ENCODE data around the gene GPNMB. TPM values are rescaled to one million over a fixed set of nuclear protein-coding genes. Genes with fewer than 3 reads are reported as not detected.

Gene GPNMB
- total and polyA plus RNA-seq, 2 of the 13 experiments (the other 11 are each of a cell fraction or from before 2014, with no cell fraction given): 1.1 to 1.6 TPM

DNA sequence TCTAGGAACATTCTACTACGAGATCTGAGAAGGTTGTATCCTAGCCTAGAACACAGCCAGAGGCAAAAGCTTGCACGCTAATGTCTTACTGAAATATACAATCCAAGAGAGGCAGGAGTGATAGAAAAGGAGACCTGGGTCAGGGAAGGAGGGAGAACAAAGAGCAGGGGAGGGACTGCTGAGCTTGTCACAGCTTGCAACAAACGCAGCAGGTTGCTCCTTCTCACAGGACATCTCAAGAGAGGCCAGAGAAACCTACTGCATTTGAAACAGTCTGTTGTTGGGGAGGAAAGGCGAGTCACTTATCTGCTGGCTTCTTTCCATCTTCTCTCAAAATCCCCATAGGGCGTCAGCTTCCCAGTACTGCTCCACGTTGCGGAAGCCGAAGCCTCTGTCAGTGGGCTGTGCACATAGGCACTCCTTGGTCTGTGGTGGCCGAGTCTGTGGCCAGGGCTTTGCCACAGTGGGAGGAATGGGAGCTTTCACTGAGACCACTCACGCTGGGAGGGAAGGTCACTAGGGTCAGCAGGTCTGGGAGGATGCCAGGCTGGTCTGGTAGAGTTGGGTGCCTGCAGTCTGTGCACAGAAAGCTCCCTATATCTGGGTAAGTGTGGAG lies 25.8 kb upstream of the GPNMB start:
- Histone ChIP-seq H3K79me2 (ENCODE audit: insufficient read depth, low read length) (no peaks in the 10 kb centered on the region), H4K20me1 (ENCODE audit: insufficient read depth, low read length) (no peaks in the 10 kb centered on the region), H3K9me3 (ENCODE audit: low read length) (no peaks in the 10 kb centered on the region), H3K4me3 (replicated peaks in 1 of 3; ENCODE audit: insufficient read depth in 1 of 3, low read depth in 2 of 3, low read length in 3 of 3) (no peak overlapping the region), H3K36me3 (replicated peaks in 1 of 2; ENCODE audit: control insufficient read depth in 1 of 2, insufficient read depth in 2 of 2, low read length in 2 of 2) (no peaks in the 10 kb centered on the region), H3K27me3 (ENCODE audit: control insufficient read depth in 1 of 2, insufficient read depth in 2 of 2, low read length in 2 of 2) (peaks cover 0 to 4% of the 10 kb centered on the region in 2 experiments; a peak in 2 of 5 replicates), H3K4me1 (ENCODE audit: insufficient read depth, low read length) (peaks cover 10% of the 10 kb centered on the region; the same call in 1 of the 2 replicates), H3K9ac (ENCODE audit: insufficient read depth, low read depth, low read length) (no peak overlapping the region), H2AFZ (ENCODE audit: low read length) (peak overlapping the region; percentile 19), H3K27ac (ENCODE audit: extremely low read length, insufficient read depth, low read length) (no peak overlapping the region), H3K4me2 (ENCODE audit: low read depth, low read length) (no peak overlapping the region)
- 34% methylated on average over 9 of the region's 10 CpGs for WGBS (ENCODE audit: low lambda C conversion rate)
- CTCF ChIA-PET (ENCODE audit: low intra/inter-chr PET ratio, low total read pairs): no interaction called here
- FAIRE-seq (no peak), DNase-seq (ENCODE audit: low spot score) (no peak), ATAC-seq (no peak)
- TF ChIP-seq MAFF (IDR thresholded peaks at IDR 0.05; ENCODE audit: low read depth, low read length): no peak
- no peak for TF ChIP-seq ZNF260 (CRISPR knock-in tag; IDR thresholded peaks at IDR 0.05; ENCODE audit: borderline replicate concordance, low read depth)
- no peak for TF ChIP-seq SATB2 (CRISPR knock-in tag; IDR thresholded peaks at IDR 0.05)
- TF ChIP-seq ZNF17 (CRISPR knock-in tag; IDR thresholded peaks at IDR 0.05): no peak
- TF ChIP-seq, protein P1, sequence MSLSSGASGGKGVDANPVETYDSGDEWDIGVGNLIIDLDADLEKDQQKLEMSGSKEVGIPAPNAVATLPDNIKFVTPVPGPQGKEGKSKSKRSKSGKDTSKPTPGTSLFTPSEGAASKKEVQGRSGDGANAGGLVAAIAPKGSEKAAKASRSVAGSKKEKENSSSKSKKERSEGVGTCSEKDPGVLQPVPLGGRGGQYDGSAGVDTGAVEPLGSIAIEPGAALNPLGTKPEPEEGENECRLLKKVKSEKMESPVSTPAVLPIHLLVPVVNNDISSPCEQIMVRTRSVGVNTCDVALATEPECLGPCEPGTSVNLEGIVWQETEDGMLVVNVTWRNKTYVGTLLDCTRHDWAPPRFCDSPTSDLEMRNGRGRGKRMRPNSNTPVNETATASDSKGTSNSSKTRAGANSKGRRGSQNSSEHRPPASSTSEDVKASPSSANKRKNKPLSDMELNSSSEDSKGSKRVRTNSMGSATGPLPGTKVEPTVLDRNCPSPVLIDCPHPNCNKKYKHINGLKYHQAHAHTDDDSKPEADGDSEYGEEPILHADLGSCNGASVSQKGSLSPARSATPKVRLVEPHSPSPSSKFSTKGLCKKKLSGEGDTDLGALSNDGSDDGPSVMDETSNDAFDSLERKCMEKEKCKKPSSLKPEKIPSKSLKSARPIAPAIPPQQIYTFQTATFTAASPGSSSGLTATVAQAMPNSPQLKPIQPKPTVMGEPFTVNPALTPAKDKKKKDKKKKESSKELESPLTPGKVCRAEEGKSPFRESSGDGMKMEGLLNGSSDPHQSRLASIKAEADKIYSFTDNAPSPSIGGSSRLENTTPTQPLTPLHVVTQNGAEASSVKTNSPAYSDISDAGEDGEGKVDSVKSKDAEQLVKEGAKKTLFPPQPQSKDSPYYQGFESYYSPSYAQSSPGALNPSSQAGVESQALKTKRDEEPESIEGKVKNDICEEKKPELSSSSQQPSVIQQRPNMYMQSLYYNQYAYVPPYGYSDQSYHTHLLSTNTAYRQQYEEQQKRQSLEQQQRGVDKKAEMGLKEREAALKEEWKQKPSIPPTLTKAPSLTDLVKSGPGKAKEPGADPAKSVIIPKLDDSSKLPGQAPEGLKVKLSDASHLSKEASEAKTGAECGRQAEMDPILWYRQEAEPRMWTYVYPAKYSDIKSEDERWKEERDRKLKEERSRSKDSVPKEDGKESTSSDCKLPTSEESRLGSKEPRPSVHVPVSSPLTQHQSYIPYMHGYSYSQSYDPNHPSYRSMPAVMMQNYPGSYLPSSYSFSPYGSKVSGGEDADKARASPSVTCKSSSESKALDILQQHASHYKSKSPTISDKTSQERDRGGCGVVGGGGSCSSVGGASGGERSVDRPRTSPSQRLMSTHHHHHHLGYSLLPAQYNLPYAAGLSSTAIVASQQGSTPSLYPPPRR (CRISPR knock-in tag; IDR thresholded peaks at IDR 0.05; ENCODE audit: borderline replicate concordance): no peak
- TF ChIP-seq ZNF7 (CRISPR knock-in tag; IDR thresholded peaks at IDR 0.05): no peak
- TF ChIP-seq, protein P2, sequence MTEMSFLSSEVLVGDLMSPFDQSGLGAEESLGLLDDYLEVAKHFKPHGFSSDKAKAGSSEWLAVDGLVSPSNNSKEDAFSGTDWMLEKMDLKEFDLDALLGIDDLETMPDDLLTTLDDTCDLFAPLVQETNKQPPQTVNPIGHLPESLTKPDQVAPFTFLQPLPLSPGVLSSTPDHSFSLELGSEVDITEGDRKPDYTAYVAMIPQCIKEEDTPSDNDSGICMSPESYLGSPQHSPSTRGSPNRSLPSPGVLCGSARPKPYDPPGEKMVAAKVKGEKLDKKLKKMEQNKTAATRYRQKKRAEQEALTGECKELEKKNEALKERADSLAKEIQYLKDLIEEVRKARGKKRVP (CRISPR knock-in tag; IDR thresholded peaks at IDR 0.05): no peak
- no peak for TF ChIP-seq ZNF557 (CRISPR knock-in tag; IDR thresholded peaks at IDR 0.05)
- TF ChIP-seq ZSCAN9 (CRISPR knock-in tag; IDR thresholded peaks at IDR 0.05; ENCODE audit: borderline replicate concordance): no peak
- TF ChIP-seq MIXL1 (CRISPR knock-in tag; IDR thresholded peaks at IDR 0.05): no peak
- TF ChIP-seq, protein P3, sequence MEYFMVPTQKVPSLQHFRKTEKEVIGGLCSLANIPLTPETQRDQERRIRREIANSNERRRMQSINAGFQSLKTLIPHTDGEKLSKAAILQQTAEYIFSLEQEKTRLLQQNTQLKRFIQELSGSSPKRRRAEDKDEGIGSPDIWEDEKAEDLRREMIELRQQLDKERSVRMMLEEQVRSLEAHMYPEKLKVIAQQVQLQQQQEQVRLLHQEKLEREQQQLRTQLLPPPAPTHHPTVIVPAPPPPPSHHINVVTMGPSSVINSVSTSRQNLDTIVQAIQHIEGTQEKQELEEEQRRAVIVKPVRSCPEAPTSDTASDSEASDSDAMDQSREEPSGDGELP (IDR thresholded peaks at IDR 0.05; ENCODE audit: borderline replicate concordance, low read depth): no peak
- TF ChIP-seq HMGXB4 (CRISPR knock-in tag; IDR thresholded peaks at IDR 0.05; ENCODE audit: borderline replicate concordance in 1 of 2, low read depth in 1 of 2): no peak
- TF ChIP-seq ZNF597 (CRISPR knock-in tag; IDR thresholded peaks at IDR 0.05): no peak
- TF ChIP-seq ZFP90 (CRISPR knock-in tag; IDR thresholded peaks at IDR 0.05; ENCODE audit: borderline replicate concordance): no peak
- TF ChIP-seq RBM39 (IDR thresholded peaks at IDR 0.05; ENCODE audit: low read depth, low read length, poor library complexity, severe bottlenecking): no peak
- no TSS peak for BruUV-seq (replicated peaks)
- POLR2A ChIA-PET: no interaction called here
- intact Hi-C loops (cut with micrococcal nuclease; ENCODE audit: unreplicated experiment) (no loop called here), in situ Hi-C loops (cut with HindIII; ENCODE audit: extremely low pct_ligation_motif_present, low pct_unique_long_range_greater_than_20kb) (no loop called here)

Data from HepG2 (cell line).